Skeletal muscle tissue (tissue), 4 donors: ENCODE data around the gene RHOT2. TPM values are rescaled to one million over a fixed set of nuclear protein-coding genes. Genes with fewer than 3 reads are reported as not detected.

Experiments
- H3K27ac ChIP-seq: one replicate; pipeline ENCODE4 v1.7.0; 2013; ENCODE audit warnings: mild to moderate bottlenecking, low read depth, low read length, inconsistent platforms
- H3K27me3 ChIP-seq, 3 donors: one replicate each; pipeline ENCODE4 v1.7.0; 2013; ENCODE audit warnings: low read length in 3 of 3; ENCODE audit not compliant: control insufficient read depth in 3 of 3, insufficient read depth in 3 of 3
- H3K36me3 ChIP-seq, 3 donors: one replicate each; pipeline ENCODE4 v1.7.0; 2013; ENCODE audit warnings: low read length in 3 of 3; ENCODE audit not compliant: control insufficient read depth in 3 of 3, insufficient read depth in 3 of 3
- H3K4me1 ChIP-seq, 3 donors: one replicate each; pipeline ENCODE4 v1.7.0; 2013; ENCODE audit warnings: low read length in 3 of 3, mild to moderate bottlenecking in 3 of 3; ENCODE audit not compliant: control insufficient read depth in 3 of 3, insufficient read depth in 3 of 3
- H3K4me3 ChIP-seq, 3 donors: one replicate each; pipeline ENCODE4 v1.7.0; 2013; ENCODE audit warnings: low read length in 3 of 3
- H3K9ac ChIP-seq, 3 donors: one replicate each; pipeline ENCODE4 v1.7.0; 2013; ENCODE audit warnings: low read length in 3 of 3, mild to moderate bottlenecking in 3 of 3, moderate library complexity in 2 of 3, low read depth in 1 of 3
- H3K9me3 ChIP-seq, 3 donors: one replicate each; pipeline ENCODE4 v1.7.0; 2013; ENCODE audit warnings: low read length in 3 of 3; ENCODE audit not compliant: control insufficient read depth in 3 of 3
- total RNA-seq: library from RNA; depleted of rRNA; stranded (reverse); fragments of >200 nt; gene quantifications from one replicate; pipeline ENCODE4 v1.2.3, GENCODE V29; 2014
- donor health status: Osteomylitis.

RHOT2 gene
- total RNA-seq, 1 donor from 2014 or later = 14.1 TPM

DNA sequence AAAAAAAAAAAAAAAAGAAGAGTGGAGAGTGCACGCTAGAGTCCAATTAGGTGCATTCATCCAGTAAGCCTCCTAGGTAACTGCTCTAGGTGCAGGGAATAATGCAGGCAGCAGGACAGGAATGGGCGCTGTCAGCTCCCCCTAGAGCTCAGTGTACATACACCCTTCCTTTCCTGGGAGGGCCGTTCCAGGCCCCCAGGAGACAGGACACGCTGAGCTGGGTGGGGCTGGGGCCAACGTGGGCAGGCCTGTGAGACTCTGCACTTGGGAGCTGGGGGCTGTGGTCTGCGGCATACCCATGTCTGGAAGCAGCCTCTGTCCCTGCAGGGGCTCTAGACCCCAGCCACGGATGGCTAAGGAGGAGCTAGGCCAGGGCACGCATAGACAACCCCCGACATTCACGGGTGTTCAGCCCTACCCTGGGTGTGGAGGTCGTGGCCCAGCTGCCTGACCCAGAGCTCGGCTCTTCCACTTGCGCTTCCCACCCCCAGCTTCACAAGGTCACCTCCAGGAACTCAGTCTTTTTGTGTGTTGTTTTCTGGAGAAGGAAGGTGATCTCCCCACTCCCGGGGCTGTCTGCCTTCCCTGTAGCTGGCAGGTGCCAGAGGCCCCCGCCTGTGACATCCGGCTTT lies 52.0 kb downstream of the RHOT2 start:
- Histone ChIP-seq H3K36me3 (peaks cover 0 to 2% (median 2%) of the 10 kb centered on the region in 3 donors), H3K4me1 (peaks cover 29 to 42% (median 35%) of the 10 kb centered on the region in 3 donors), H3K9me3 (no peaks in the 10 kb centered on the region), H3K9ac (peak overlapping the region; percentile 80 to 97 (median 88)), H3K27me3 (peaks cover 0 to 5% (median 0%) of the 10 kb centered on the region in 3 donors), H3K4me3 (peak overlapping the region; percentile 71 to 89 (median 88)), H3K27ac (peak overlapping the region; percentile 79)

DNA sequence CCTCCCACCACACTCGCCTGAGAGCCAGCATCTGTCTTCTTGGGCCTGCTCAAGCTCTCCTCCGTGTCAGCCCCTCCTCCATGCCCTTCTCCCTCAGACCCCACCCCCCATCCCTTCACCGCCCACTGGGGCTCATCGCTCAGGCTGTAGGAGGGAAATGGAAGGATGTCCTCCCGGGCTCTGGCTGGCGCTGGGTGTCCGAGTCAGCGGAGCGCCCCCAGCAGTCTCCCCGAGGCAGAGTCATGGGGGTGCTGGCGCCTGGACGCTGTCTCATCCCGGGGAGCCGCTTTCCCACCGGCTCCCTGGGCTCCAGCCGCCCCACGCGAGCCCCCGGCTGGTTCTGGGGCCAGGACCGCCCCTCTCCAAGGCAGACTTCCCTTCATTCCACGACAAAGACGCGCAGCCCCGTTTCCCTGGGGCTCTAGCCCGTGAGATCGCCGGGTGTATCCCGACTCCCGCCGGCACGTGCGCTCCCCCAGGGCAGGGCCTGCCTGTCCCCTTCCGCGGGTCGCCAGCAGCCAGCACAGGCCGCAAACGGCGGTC lies 52.6 kb downstream of the RHOT2 start:
- Histone ChIP-seq H3K27ac (peak overlapping the region; percentile 79), H3K27me3 (peaks cover 2 to 10% (median 4%) of the 10 kb centered on the region in 3 donors), H3K4me3 (peak overlapping the region; percentile 71 to 89 (median 88)), H3K9ac (peak overlapping the region; percentile 80 to 97 (median 88)), H3K4me1 (peaks cover 29 to 40% (median 35%) of the 10 kb centered on the region in 3 donors), H3K9me3 (no peaks in the 10 kb centered on the region), H3K36me3 (peaks cover 0 to 2% (median 2%) of the 10 kb centered on the region in 3 donors)

- H3K9me3 ChIP-seq = no peaks in the 10 kb centered on the region
- peak within 1 kb of the TSS; percentile 71 to 89 (median 88) for H3K4me3 ChIP-seq
- peaks cover 0 to 2% (median 2%) of the 10 kb centered on the region in 3 donors for H3K36me3 ChIP-seq
- H3K4me1 ChIP-seq = peaks cover 26 to 35% (median 30%) of the 10 kb centered on the region in 3 donors
- H3K27ac ChIP-seq = peak within 1 kb of the TSS; percentile 79
- peaks cover 9 to 17% (median 11%) of the 10 kb centered on the region in 3 donors for H3K27me3 ChIP-seq
- H3K9ac ChIP-seq = peak within 1 kb of the TSS; percentile 80 to 97 (median 88)
Measured at GRCh38 chr16:720990-721764, 53.2 kb downstream of the RHOT2 start, which contains the start of gene ANTKMT. TSS of gene ANTKMT (plus strand) at chr16:721146. CDS start at chr16:721275, 129 bp downstream.

DNA sequence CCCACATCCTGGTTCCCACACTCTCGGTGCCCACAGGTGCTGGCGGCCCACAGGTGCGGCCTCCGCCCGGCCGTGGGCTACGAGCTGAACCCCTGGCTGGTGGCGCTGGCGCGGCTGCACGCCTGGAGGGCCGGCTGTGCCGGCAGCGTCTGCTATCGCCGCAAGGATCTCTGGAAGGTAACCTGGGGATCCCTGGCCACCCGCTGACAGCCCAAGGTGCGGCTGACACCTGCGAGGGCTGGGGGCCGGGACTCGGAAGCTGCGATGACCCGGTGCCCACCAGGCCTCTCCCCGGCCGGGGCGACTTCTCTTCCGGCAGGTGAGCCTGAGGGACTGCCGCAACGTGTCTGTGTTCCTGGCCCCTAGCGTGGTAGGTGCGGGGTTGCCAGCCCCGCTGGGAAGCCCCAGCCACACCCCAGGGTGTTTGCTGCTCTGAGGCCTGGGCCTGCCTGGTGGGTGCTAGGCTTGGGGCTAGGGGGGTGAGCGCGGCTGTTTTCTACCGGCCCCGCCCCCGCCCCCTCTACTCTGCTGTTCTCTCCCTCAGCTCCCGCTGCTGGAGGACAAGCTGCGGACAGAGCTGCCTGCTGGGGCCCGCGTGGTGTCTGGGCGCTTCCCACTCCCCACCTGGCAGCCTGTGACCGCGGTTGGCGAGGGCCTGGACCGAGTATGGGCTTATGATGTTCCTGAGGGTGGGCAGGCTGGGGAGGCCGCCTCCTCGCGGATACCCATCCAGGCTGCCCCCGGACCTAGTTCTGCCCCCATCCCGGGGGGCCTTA lies 54.0 kb downstream of the RHOT2 start:
- Histone ChIP-seq H3K36me3 (peaks cover 0 to 2% (median 2%) of the 10 kb centered on the region in 3 donors), H3K27ac (no peak overlapping the region), H3K4me3 (peak overlapping the region; percentile 30 to 89 (median 88)), H3K9me3 (no peaks in the 10 kb centered on the region), H3K27me3 (peaks cover 15 to 22% (median 16%) of the 10 kb centered on the region in 3 donors), H3K4me1 (peaks cover 26 to 33% (median 29%) of the 10 kb centered on the region in 3 donors), H3K9ac (peak overlapping the region in 2 of 3 donors; percentile 88 to 97)

- Histone ChIP-seq H3K4me1 (peaks cover 34 to 40% (median 36%) of the 10 kb centered on the region in 3 donors), H3K9me3 (no peaks in the 10 kb centered on the region)
Measured at GRCh38 chr16:722835-723633, 55.1 kb downstream of the RHOT2 start.

GRCh38 chr16:723695-724094 lies 55.8 kb downstream of the RHOT2 start:
- Histone ChIP-seq H3K27ac (no peak overlapping the region), H3K9ac (no peak overlapping the region), H3K4me3 (no peak overlapping the region), H3K27me3 (peaks cover 22 to 33% (median 23%) of the 10 kb centered on the region in 3 donors), H3K36me3 (peaks cover 0 to 2% (median under 1%) of the 10 kb centered on the region in 3 donors), H3K9me3 (no peaks in the 10 kb centered on the region), H3K4me1 (peaks cover 36 to 43% (median 37%) of the 10 kb centered on the region in 3 donors)

More at GRCh38 chr16:722835-723633, 55.1 kb downstream of the RHOT2 start:
- Histone ChIP-seq H3K27me3 (peaks cover 22 to 29% (median 23%) of the 10 kb centered on the region in 3 donors), H3K27ac (no peak overlapping the region), H3K4me3 (no peak overlapping the region), H3K9ac (no peak overlapping the region), H3K36me3 (peaks cover 0 to 2% (median 2%) of the 10 kb centered on the region in 3 donors)

Other genes with a start within 250 kb of the RHOT2 start
- 5.2 TPM for gene RAB11FIP3, start 242.5 kb upstream of the RHOT2 start, total RNA-seq
- 9.9 TPM for gene CAPN15, start 140.4 kb upstream of the RHOT2 start, total RNA-seq
- not detected for gene PRR35, start 107.7 kb upstream of the RHOT2 start, total RNA-seq
- 1.6 TPM for gene NHLRC4, start 101.1 kb upstream of the RHOT2 start, total RNA-seq
- 11.0 TPM for gene PIGQ, start 98.2 kb upstream of the RHOT2 start, total RNA-seq
- gene RAB40C, start 78.1 kb upstream of the RHOT2 start, total RNA-seq = 5.7 TPM
- 0.52 TPM for gene WFIKKN1, start 37.1 kb upstream of the RHOT2 start, total RNA-seq
- 32.4 TPM for gene METTL26, start 31.8 kb upstream of the RHOT2 start, total RNA-seq
- gene MCRIP2, start 26.3 kb upstream of the RHOT2 start, total RNA-seq = 20.4 TPM
- 6.3 TPM for gene WDR90, start 18.8 kb upstream of the RHOT2 start, total RNA-seq
- gene RHBDL1, start 7.5 kb downstream of the RHOT2 start, total RNA-seq = under 0.01 TPM
- gene STUB1, start 12.3 kb downstream of the RHOT2 start, total RNA-seq = 87.7 TPM
- gene JMJD8, start 16.2 kb downstream of the RHOT2 start, total RNA-seq = 13.0 TPM
- gene WDR24, start 22.3 kb downstream of the RHOT2 start, total RNA-seq = 2.1 TPM
- not detected for gene FBXL16, start 37.7 kb downstream of the RHOT2 start, total RNA-seq
- 18.3 TPM for gene METRN, start 47.0 kb downstream of the RHOT2 start, total RNA-seq
- gene ANTKMT, start 53.0 kb downstream of the RHOT2 start, total RNA-seq = 12.0 TPM
- not detected for gene CCDC78, start 58.3 kb downstream of the RHOT2 start, total RNA-seq
- 1.0 TPM for gene HAGHL, start 59.0 kb downstream of the RHOT2 start, total RNA-seq
- 43.3 TPM for gene CIAO3, start 72.9 kb downstream of the RHOT2 start, total RNA-seq
- 1.0 TPM for gene MSLN, start 92.6 kb downstream of the RHOT2 start, total RNA-seq
- gene RPUSD1, start 120.2 kb downstream of the RHOT2 start, total RNA-seq = 8.9 TPM
- 4.2 TPM for gene CHTF18, start 120.5 kb downstream of the RHOT2 start, total RNA-seq
- gene GNG13, start 132.6 kb downstream of the RHOT2 start, total RNA-seq = not detected